PC-9 (cell line): Measurements from ENCODE around the gene TMEFF1.

ENCODE experiments used
- EZH2 ChIP-seq: fragments of 200-600 bp; sonication (generic); IDR thresholded peaks from 2 replicates; pipeline ENCODE4 v1.8.0; 2017; ENCODE audit warnings: antibody characterized with exemption, low read depth
- TF ChIP-seq, protein P1 (sequence below): fragments of 200-600 bp; sonication (generic); conservative IDR thresholded peaks from 2 replicates; pipeline ENCODE4 v1.6.1; 2017; ENCODE audit warnings: mixed run types, antibody characterized with exemption, mild to moderate bottlenecking, moderate library complexity

DNA sequence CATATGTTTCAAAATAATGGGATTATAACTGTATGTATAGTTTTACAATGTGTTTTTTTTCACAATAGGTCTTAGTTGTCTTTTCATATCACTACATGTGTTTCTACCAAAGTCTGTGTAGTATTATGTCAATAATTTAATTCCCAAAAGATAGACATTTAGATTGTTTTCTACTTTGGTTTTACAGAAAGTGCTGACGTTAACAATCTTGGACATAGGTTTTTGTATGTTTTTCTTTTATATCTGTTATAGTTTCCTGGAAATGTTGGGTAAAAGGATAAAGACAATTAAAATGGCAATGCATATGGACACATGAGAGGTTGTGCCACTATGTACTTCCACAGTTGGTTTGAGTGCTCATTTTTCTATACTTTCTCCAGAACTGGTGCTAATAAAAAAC is 15.2 kb downstream of the TMEFF1 start:
- TF ChIP-seq EZH2 = no peak
- TF ChIP-seq, protein P1, sequence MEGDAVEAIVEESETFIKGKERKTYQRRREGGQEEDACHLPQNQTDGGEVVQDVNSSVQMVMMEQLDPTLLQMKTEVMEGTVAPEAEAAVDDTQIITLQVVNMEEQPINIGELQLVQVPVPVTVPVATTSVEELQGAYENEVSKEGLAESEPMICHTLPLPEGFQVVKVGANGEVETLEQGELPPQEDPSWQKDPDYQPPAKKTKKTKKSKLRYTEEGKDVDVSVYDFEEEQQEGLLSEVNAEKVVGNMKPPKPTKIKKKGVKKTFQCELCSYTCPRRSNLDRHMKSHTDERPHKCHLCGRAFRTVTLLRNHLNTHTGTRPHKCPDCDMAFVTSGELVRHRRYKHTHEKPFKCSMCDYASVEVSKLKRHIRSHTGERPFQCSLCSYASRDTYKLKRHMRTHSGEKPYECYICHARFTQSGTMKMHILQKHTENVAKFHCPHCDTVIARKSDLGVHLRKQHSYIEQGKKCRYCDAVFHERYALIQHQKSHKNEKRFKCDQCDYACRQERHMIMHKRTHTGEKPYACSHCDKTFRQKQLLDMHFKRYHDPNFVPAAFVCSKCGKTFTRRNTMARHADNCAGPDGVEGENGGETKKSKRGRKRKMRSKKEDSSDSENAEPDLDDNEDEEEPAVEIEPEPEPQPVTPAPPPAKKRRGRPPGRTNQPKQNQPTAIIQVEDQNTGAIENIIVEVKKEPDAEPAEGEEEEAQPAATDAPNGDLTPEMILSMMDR = no peak
